Prostate gland (tissue), 2 donors: ENCODE data around the gene ABCG5. TPM values are rescaled to one million over a fixed set of nuclear protein-coding genes. Genes with fewer than 3 reads are reported as not detected.

Source experiments
- DNase-seq: peaks from one replicate; pipeline ENCODE4 v3.0.0-alpha.2; 2019; ENCODE audit warnings: low spot score
- H3K27ac ChIP-seq, 2 donors: fragments of 200-600 bp; sonication (generic); 2 replicates each; pipeline ENCODE4 v1.5.1; 2017 to 2019
- H3K27me3 ChIP-seq: fragments of 200-600 bp; sonication (generic); replicated peaks from 2 replicates; pipeline ENCODE4 v1.5.1; 2019; ENCODE audit not compliant: insufficient read depth
- H3K36me3 ChIP-seq, 2 donors: fragments of 200-600 bp; sonication (generic); 1 replicate in 1 of 2; 2 replicates in 1 of 2; pipeline versions ENCODE4 v1.5.1 to v1.8.1; 2017 to 2019
- H3K4me1 ChIP-seq: fragments of 200-600 bp; sonication (generic); replicated peaks from 2 replicates; pipeline ENCODE4 v1.5.1; 2019
- H3K4me3 ChIP-seq, 2 donors: fragments of 200-600 bp; sonication (generic); 2 replicates each; pipeline ENCODE4 v1.5.1; 2017 to 2019
- H3K9me3 ChIP-seq: fragments of 200-600 bp; sonication (generic); 2 replicates; pipeline ENCODE4 v1.5.1; 2017
- POLR2A ChIP-seq: fragments of 450-650 bp; IDR thresholded peaks from one replicate; pipeline ENCODE4 v1.6.1; 2016; ENCODE audit warnings: antibody characterized with exemption, mild to moderate bottlenecking
- POLR2AphosphoS5 ChIP-seq: sonication (generic); formaldehyde crosslinking; IDR thresholded peaks from one replicate; pipeline ENCODE4 v1.6.1; 2017; ENCODE audit warnings: antibody characterized with exemption
- WGBS: methylation state at CpG from one replicate; pipeline ENCODE4 v1.1.5; 2018; 5-methylcytosine and 5-hydroxymethylcytosine counted together
- intact Hi-C: fragments of 100-400 bp; cut with DNase I; formaldehyde crosslinking; loops from one replicate; pipeline ENCODE4 v1.14.2; 2022
- total RNA-seq, 2 donors: library from RNA; depleted of rRNA; stranded (reverse); fragments of >200 nt; gene quantifications; one replicate each; pipeline ENCODE4 v1.1.0, GENCODE V29; 2016
- TF ChIP-seq, protein P1 (sequence below), 4 experiments: fragments of 200-600 bp in 2 of 4; fragments of 450-650 bp in 2 of 4; sonication (generic) in 2 of 4; IDR thresholded peaks; 1 replicate in 3 of 4; 2 replicates in 1 of 4; pipeline ENCODE4 v1.5.1; 2016 to 2019; ENCODE audit warnings: antibody characterized with exemption in 4 of 4, mild to moderate bottlenecking in 2 of 4, moderate library complexity in 2 of 4

Gene ABCG5
- total RNA-seq, 2 donors from 2014 or later, result not detected

DNA sequence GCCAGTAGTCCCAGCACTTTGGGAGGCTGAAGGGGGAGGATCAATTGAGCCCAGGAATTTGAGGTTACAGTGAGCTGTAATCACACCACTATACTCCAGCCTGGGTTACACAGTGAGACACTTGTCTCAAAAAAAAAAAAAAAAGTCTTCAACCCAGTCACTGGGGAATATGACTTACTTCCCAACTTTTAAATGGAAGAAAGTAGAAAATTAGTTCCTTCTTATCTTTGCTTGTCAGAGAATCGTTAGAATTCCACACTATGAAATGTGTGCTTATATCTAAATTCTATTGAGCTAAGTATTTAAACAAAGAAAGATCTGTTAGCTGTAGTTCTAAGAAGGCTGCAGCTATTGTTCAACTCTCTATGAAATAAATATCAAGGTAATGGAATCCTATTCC, 42.4 kb downstream of the ABCG5 start:
- H3K4me1 ChIP-seq, result no peaks in the 10 kb centered on the region
- H3K27me3 ChIP-seq, result no peaks in the 10 kb centered on the region
- 61% methylated on average over 1 of the region's 1 CpG for WGBS

DNA sequence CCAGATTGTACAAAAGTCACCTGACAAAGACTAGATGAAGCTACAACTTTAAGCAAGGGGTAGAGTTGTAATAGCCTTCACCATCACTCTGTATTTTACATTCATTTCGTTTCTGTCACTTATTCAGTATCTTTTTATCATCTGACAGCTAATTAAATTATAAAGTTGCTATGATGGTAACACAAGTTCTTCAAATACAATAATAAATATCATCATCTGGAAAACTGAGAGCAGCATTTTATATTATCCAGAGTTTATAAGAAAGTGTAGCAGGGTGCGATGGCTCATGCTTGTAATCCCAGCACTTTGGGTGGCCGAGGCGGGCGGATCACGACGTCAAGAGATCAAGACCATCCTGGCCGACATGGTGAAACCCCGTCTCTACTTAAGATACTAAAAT, 43.7 kb downstream of the ABCG5 start:
- Histone ChIP-seq H3K27me3 (no peaks in the 10 kb centered on the region), H3K4me1 (no peaks in the 10 kb centered on the region), H3K27ac (no peak overlapping the region), H3K4me3 (no peak overlapping the region), H3K9me3 (no peaks in the 10 kb centered on the region), H3K36me3 (no peaks in the 10 kb centered on the region)
- no peak for DNase-seq
- TF ChIP-seq POLR2AphosphoS5, result no peak
- TF ChIP-seq, protein P1, sequence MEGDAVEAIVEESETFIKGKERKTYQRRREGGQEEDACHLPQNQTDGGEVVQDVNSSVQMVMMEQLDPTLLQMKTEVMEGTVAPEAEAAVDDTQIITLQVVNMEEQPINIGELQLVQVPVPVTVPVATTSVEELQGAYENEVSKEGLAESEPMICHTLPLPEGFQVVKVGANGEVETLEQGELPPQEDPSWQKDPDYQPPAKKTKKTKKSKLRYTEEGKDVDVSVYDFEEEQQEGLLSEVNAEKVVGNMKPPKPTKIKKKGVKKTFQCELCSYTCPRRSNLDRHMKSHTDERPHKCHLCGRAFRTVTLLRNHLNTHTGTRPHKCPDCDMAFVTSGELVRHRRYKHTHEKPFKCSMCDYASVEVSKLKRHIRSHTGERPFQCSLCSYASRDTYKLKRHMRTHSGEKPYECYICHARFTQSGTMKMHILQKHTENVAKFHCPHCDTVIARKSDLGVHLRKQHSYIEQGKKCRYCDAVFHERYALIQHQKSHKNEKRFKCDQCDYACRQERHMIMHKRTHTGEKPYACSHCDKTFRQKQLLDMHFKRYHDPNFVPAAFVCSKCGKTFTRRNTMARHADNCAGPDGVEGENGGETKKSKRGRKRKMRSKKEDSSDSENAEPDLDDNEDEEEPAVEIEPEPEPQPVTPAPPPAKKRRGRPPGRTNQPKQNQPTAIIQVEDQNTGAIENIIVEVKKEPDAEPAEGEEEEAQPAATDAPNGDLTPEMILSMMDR (IDR thresholded peaks at IDR 0.05), result no peak
- TF ChIP-seq POLR2A, result no peak
- WGBS, result 92% methylated on average over 9 of the region's 9 CpGs
- intact Hi-C loops, result no loop called here

More for the DNA sequence above, 42.4 kb downstream of the ABCG5 start:
- no peaks in the 10 kb centered on the region for H3K9me3 ChIP-seq
- H3K4me3 ChIP-seq, result no peak overlapping the region
- intact Hi-C loops, result no loop called here
- H3K27ac ChIP-seq, result no peak overlapping the region
- H3K36me3 ChIP-seq, result no peaks in the 10 kb centered on the region
- TF ChIP-seq POLR2AphosphoS5 (no peak), POLR2A (no peak)
- TF ChIP-seq, protein P1 (IDR thresholded peaks at IDR 0.05), result no peak
- no peak for DNase-seq

DNA sequence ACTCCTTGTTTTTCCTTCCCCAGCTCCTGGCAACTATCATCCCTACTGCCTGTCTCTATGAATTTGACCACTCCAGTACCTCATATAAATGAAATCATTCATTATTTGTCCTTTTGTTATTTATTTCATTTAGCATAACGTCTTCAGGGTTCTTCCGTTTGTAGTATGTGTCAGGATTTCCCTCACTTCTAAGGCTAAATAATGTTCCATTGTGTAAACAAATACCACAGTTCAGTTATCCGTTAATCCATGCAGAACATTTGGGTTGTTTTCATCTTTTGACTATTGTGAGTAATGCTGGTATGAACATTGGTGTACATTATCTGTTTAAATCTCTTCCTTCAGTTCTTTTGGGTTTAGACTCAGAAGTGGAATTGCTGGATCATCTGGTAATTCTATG, 46.0 kb downstream of the ABCG5 start:
- Histone ChIP-seq H3K4me1 (no peaks in the 10 kb centered on the region), H3K36me3 (no peaks in the 10 kb centered on the region), H3K9me3 (no peaks in the 10 kb centered on the region), H3K27me3 (no peaks in the 10 kb centered on the region), H3K4me3 (no peak overlapping the region), H3K27ac (no peak overlapping the region)
- no peak for DNase-seq
- 58% methylated on average over 3 of the region's 3 CpGs for WGBS
- TF ChIP-seq POLR2A (no peak), POLR2AphosphoS5 (no peak)
- TF ChIP-seq, protein P1 (IDR thresholded peaks at IDR 0.05), result no peak
- intact Hi-C loops, result no loop called here

DNA sequence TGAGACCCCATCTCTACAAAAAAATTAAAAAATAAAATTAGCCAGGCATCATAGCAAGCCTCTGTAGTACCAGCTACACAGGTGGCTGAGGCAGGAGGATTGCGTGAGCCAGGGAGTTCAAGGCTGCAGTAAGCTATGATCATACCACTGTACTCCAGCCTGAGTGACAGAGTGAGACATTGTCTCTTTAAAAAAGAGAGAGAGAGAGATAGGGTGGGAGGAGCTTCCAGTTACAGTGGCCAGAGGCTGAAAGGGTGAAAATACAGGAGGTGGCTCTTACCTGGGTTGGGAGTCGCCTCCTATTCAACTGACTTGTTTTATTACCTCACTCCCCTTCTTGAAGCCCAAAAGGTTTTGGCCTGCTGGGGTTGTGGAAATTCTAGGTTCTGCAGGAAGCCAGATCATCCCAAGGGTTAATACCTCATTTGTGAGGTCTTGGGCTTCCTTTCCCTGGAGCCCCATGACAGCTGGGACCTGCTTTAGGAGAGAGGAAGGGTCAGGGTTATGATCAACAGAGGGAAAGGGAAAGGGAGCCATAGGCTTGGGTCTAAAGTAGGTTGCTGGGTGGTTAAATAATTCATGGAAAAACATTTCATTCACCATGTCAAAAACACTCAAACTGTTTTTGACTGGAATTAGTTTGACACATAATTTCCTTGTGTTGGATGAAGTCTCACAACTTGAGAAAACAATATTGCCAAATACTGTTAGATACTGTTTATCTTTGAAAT, 47.4 kb downstream of the ABCG5 start:
- Histone ChIP-seq H3K27ac (no peak overlapping the region), H3K4me1 (no peaks in the 10 kb centered on the region), H3K27me3 (no peaks in the 10 kb centered on the region), H3K9me3 (no peaks in the 10 kb centered on the region), H3K36me3 (no peaks in the 10 kb centered on the region), H3K4me3 (no peak overlapping the region)
- WGBS, result 95% methylated on average over 2 of the region's 2 CpGs
- TF ChIP-seq POLR2AphosphoS5 (no peak), POLR2A (no peak)
- TF ChIP-seq, protein P1 (IDR thresholded peaks at IDR 0.05), result no peak
- DNase-seq, result no peak
- intact Hi-C loops, result no loop called here

DNA sequence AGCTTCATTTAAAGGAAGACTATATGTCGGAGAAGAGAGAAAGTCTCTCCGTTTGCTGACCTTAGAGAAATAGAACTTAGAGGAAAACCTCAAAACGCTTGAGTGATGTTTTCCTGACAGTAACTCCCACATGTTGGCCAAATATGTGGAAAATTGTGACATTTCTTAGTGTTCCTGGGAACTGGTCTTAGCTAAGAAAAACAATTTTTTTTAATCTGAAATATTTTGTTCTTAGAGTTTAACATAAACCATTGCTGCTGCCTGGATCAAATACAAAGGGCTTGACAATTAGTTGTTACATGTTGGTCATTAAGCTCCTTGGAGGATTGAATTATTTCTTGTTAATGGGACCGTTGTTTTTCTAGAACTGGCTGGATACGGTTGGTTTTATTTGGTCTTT, 48.5 kb downstream of the ABCG5 start:
- no peak overlapping the region for H3K27ac ChIP-seq
- TF ChIP-seq POLR2A, result no peak
- TF ChIP-seq, protein P1 (IDR thresholded peaks at IDR 0.05), result no peak
- no peak for TF ChIP-seq POLR2AphosphoS5
- H3K36me3 ChIP-seq, result no peaks in the 10 kb centered on the region
- no peak for DNase-seq
- intact Hi-C loops, result no loop called here
- no peaks in the 10 kb centered on the region for H3K4me1 ChIP-seq
- no peak overlapping the region for H3K4me3 ChIP-seq
- WGBS, result 63% methylated on average over 5 of the region's 5 CpGs
- H3K27me3 ChIP-seq, result no peaks in the 10 kb centered on the region
- no peaks in the 10 kb centered on the region for H3K9me3 ChIP-seq
